ENCODE data around the gene CAMK1D.
"Not testable (repeated sequence)": the region's sequence is repeated elsewhere in the genome, so short reads cannot be mapped to it uniquely, and the experiment has no call there.

GRCh38 chr10:12712984-12713316 is 363.6 kb downstream of the CAMK1D start:
- not testable (repeated sequence) for TF ChIP-seq CTCF (IDR thresholded peaks at IDR 0.05; ENCODE audit: low read length); EZH2 (IDR thresholded peaks at IDR 0.05; ENCODE audit: borderline replicate concordance, low read length)
